ENCODE data around the gene ETFBKMT. TPM values are rescaled to one million over a fixed set of nuclear protein-coding genes. Genes with fewer than 3 reads are reported as not detected.

The ETFBKMT gene
- total RNA-seq, 1 experiment from 2014 or later: 1.6 TPM

Other genes starting within 250 kb of the ETFBKMT start
- gene DENND5B, start 68.6 kb upstream of the ETFBKMT start, total RNA-seq (2022): 34.9 and 36.0 TPM in 2 replicates
- 6.2 and 8.8 TPM in 2 replicates for gene AMN1, start 69.3 kb downstream of the ETFBKMT start, total RNA-seq (2022)

Data from Caco-2 (cell line).